ENCODE measurements around the gene REXO2.

Gene REXO2

GRCh38 chr11:114416441-114416961 lies 22.8 kb upstream of the REXO2 start:
- DNase-seq (ENCODE audit: insufficient read length, low spot score): no peak
- no peak for FAIRE-seq
- no peak for TF ChIP-seq POLR2A (IDR thresholded peaks at IDR 0.05; ENCODE audit: low read depth, low read length)

GRCh38 chr11:114426280-114426679 lies 13.0 kb upstream of the REXO2 start:
- no peak for FAIRE-seq
- no peak for TF ChIP-seq POLR2A (IDR thresholded peaks at IDR 0.05; ENCODE audit: low read depth, low read length)
- DNase-seq (ENCODE audit: insufficient read length, low spot score): no peak

- TF ChIP-seq POLR2A (IDR thresholded peaks at IDR 0.05; ENCODE audit: low read depth, low read length): no peak
- no peak for FAIRE-seq
- DNase-seq (ENCODE audit: insufficient read length, low spot score): no peak
Observed at GRCh38 chr11:114430290-114430689, 9.0 kb upstream of the REXO2 start.

GRCh38 chr11:114432893-114433292 lies 6.4 kb upstream of the REXO2 start:
- TF ChIP-seq POLR2A (IDR thresholded peaks at IDR 0.05; ENCODE audit: low read depth, low read length): no peak
- DNase-seq (ENCODE audit: insufficient read length, low spot score): no peak
- no peak for FAIRE-seq

- no peak for TF ChIP-seq POLR2A (IDR thresholded peaks at IDR 0.05; ENCODE audit: low read depth, low read length)
- FAIRE-seq: no peak
- DNase-seq (ENCODE audit: insufficient read length, low spot score): no peak
Observed at GRCh38 chr11:114433376-114433775, 5.9 kb upstream of the REXO2 start.

- FAIRE-seq (no peak), DNase-seq (ENCODE audit: insufficient read length, low spot score) (no peak)
- TF ChIP-seq POLR2A (IDR thresholded peaks at IDR 0.05; ENCODE audit: low read depth, low read length): no peak
Observed at GRCh38 chr11:114438303-114438702, 964 bp upstream of the REXO2 start.

- FAIRE-seq (no peak), DNase-seq (ENCODE audit: insufficient read length, low spot score) (no peak)
- TF ChIP-seq POLR2A (IDR thresholded peaks at IDR 0.05; ENCODE audit: low read depth, low read length): no peak
Observed at GRCh38 chr11:114440121-114440860, 1.0 kb downstream of the REXO2 start.

GRCh38 chr11:114440971-114441763 lies 1.9 kb downstream of the REXO2 start:
- TF ChIP-seq POLR2A (IDR thresholded peaks at IDR 0.05; ENCODE audit: low read depth, low read length): no peak
- FAIRE-seq: no peak
- no peak for DNase-seq (ENCODE audit: insufficient read length, low spot score)

GRCh38 chr11:114441921-114442320 lies 2.7 kb downstream of the REXO2 start:
- no peak for FAIRE-seq
- TF ChIP-seq POLR2A (IDR thresholded peaks at IDR 0.05; ENCODE audit: low read depth, low read length): no peak
- DNase-seq (ENCODE audit: insufficient read length, low spot score): no peak

GRCh38 chr11:114442536-114442935 lies 3.3 kb downstream of the REXO2 start:
- FAIRE-seq (no peak), DNase-seq (ENCODE audit: insufficient read length, low spot score) (no peak)
- TF ChIP-seq POLR2A (IDR thresholded peaks at IDR 0.05; ENCODE audit: low read depth, low read length): no peak

- DNase-seq (ENCODE audit: insufficient read length, low spot score): no peak
- no peak for TF ChIP-seq POLR2A (IDR thresholded peaks at IDR 0.05; ENCODE audit: low read depth, low read length)
- FAIRE-seq: no peak
Observed at GRCh38 chr11:114447444-114447843, 8.2 kb downstream of the REXO2 start.

- FAIRE-seq (no peak), DNase-seq (ENCODE audit: insufficient read length, low spot score) (no peak)
- TF ChIP-seq POLR2A (IDR thresholded peaks at IDR 0.05; ENCODE audit: low read depth, low read length): no peak
Observed at GRCh38 chr11:114447892-114448291, 8.6 kb downstream of the REXO2 start.

- DNase-seq (ENCODE audit: insufficient read length, low spot score) (no peak), FAIRE-seq (no peak)
- no peak for TF ChIP-seq POLR2A (IDR thresholded peaks at IDR 0.05; ENCODE audit: low read depth, low read length)
Observed at GRCh38 chr11:114448749-114449482, 9.6 kb downstream of the REXO2 start.

GRCh38 chr11:114449845-114450244 lies 10.6 kb downstream of the REXO2 start:
- no peak for FAIRE-seq
- no peak for DNase-seq (ENCODE audit: insufficient read length, low spot score)
- TF ChIP-seq POLR2A (IDR thresholded peaks at IDR 0.05; ENCODE audit: low read depth, low read length): no peak

All from H54 (cell line).